HEK293 (cell line): ENCODE measurements around the gene MEAF6.

Source experiments
- CTCF ChIP-seq: fragments of 450-650 bp; formaldehyde crosslinking; IDR thresholded peaks from 2 replicates; pipeline ENCODE4 v1.5.1; 2016; ENCODE audit warnings: missing biosample characterization, missing genetic modification characterization
- YY1 ChIP-seq: fragments of 450-650 bp; formaldehyde crosslinking; IDR thresholded peaks from 2 replicates; pipeline ENCODE4 v1.5.1; 2018; ENCODE audit warnings: missing biosample characterization, missing genetic modification characterization
- ZNF24 ChIP-seq: fragments of 450-650 bp; formaldehyde crosslinking; IDR thresholded peaks from 2 replicates; pipeline ENCODE4 v1.5.1; 2016; ENCODE audit warnings: missing biosample characterization, missing genetic modification characterization

GRCh38 chr1:37562984-37563383 is 48.4 kb upstream of the MEAF6 start:
- no peak for TF ChIP-seq YY1
- no peak for TF ChIP-seq CTCF
- TF ChIP-seq ZNF24 (tag by site-specific recombination) = no peak
